AG09309 (cell line): ENCODE results near the gene CHADL.
A peak's percentile ranks its signal among the peaks of the same experiment; 100 is the strongest.

Experiments used
- DNase-seq: peaks from one replicate; pipeline ENCODE4 v3.0.0-alpha.2; 2010; ENCODE audit warnings: low read depth
- H3K4me3 ChIP-seq: 2 replicates; pipeline ENCODE4 v1.5.1; 2011; ENCODE audit warnings: mild to moderate bottlenecking, low read depth, low read length, moderate library complexity; ENCODE audit not compliant: control insufficient read depth
- CTCF ChIP-seq: IDR thresholded peaks from 2 replicates; pipeline ENCODE4 v1.5.1; 2011; ENCODE audit warnings: mild to moderate bottlenecking, low read depth, low read length, inconsistent platforms; ENCODE audit not compliant: insufficient read depth, control insufficient read depth; ENCODE audit errors: missing control alignments

The CHADL gene

GRCh38 chr22:41240377-41241132 lies at the start of gene CHADL:
Gene CHADL, minus strand, starts transcription at chr22:41240931. Its CDS starts 50 bp downstream, at chr22:41240881.
- no peak for TF ChIP-seq CTCF
- no peak for DNase-seq
- no peak within 1 kb of the TSS for H3K4me3 ChIP-seq

- DNase-seq, result no peak
- TF ChIP-seq CTCF, result no peak
- no peak overlapping the region for H3K4me3 ChIP-seq
Observed at GRCh38 chr22:41289671-41290070, 48.9 kb upstream of the CHADL start.

GRCh38 chr22:41288245-41288946 lies 47.7 kb upstream of the CHADL start:
- DNase-seq, result no peak
- H3K4me3 ChIP-seq, result no peak overlapping the region
- no peak for TF ChIP-seq CTCF

- peak overlapping the region; percentile 45 for H3K4me3 ChIP-seq
- DNase-seq, result no peak
- TF ChIP-seq CTCF, result no peak
Observed at GRCh38 chr22:41286639-41287091, 45.9 kb upstream of the CHADL start.

GRCh38 chr22:41285820-41286638 lies 45.3 kb upstream of the CHADL start, which contains the start of gene RANGAP1:
Gene RANGAP1, minus strand, starts transcription at chr22:41286187. Its CDS starts 5,143 bp downstream, at chr22:41281044.
- peak within 1 kb of the TSS; percentile 74 for H3K4me3 ChIP-seq
- peak; percentile 91 for DNase-seq
- TF ChIP-seq CTCF, result peak; percentile 23

GRCh38 chr22:41285441-41285819 lies 44.7 kb upstream of the CHADL start:
- peak overlapping the region; percentile 74 for H3K4me3 ChIP-seq
- no peak for TF ChIP-seq CTCF

More at GRCh38 chr22:41285441-41285819, 44.7 kb upstream of the CHADL start:
- no peak for DNase-seq
